Stimulated activated CD4-positive, alpha-beta T cell treated with anti-CD3 and anti-CD28 coated beads, Interleukin-1b, Interleukin-23, amount 100 ng/mL, for 24 hours (primary cell): ENCODE data around the gene ANKRD63.

Source experiments
- DNase-seq, 4 experiments: peaks; one replicate each; pipeline ENCODE4 v3.0.0-alpha.2; 2020; ENCODE audit warnings: low read depth in 4 of 4, low spot score in 1 of 4

The ANKRD63 gene

GRCh38 chr15:40258544-40258943 is 24.3 kb downstream of the ANKRD63 start:
- DNase-seq = no peak

- no peak for DNase-seq
Measured at GRCh38 chr15:40257656-40258450, 25.0 kb downstream of the ANKRD63 start.

- DNase-seq = no peak
Measured at GRCh38 chr15:40256638-40257235, 26.1 kb downstream of the ANKRD63 start.

DNA sequence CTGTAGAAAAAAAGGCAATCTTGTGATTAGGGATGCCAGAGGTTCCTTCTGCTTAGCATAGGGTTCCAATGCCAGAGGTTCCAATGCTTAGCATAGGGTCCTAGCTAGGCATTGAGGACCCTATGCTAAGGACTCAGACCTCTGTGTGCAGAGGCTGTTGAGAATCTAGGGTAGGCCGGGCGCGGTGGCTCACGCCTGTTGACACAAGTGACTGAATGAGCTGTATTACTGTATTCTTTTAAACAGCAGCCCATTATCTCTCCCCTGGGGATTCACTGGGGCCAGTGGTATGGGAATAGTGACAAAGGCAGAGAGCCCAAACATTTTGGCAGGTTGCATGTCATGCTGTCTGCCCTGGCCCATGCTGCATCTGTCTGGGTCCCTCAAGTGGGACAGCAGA is 27.8 kb downstream of the ANKRD63 start:
- no peak for DNase-seq

DNA sequence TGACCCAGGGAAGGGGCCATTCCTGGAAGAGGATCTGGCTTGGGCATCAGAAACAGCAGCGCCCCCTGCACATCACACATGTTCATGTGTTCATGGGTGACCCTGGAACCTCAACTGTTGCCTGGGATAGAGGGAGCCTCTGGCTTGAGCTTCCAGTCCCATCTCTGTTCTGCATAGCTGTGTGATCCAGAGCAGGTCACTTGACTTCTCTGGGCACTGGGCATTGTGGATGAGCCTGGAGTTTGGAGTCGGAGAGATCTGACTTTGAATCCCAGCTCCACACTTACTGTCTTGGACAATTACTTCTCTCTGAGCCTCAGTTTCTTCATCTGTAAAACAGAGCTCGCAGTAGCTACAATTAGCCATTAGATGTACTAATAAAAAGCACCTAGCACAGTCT is 28.4 kb downstream of the ANKRD63 start:
- no peak for DNase-seq

- DNase-seq = no peak
Measured at GRCh38 chr15:40253167-40253790, 29.6 kb downstream of the ANKRD63 start.

DNA sequence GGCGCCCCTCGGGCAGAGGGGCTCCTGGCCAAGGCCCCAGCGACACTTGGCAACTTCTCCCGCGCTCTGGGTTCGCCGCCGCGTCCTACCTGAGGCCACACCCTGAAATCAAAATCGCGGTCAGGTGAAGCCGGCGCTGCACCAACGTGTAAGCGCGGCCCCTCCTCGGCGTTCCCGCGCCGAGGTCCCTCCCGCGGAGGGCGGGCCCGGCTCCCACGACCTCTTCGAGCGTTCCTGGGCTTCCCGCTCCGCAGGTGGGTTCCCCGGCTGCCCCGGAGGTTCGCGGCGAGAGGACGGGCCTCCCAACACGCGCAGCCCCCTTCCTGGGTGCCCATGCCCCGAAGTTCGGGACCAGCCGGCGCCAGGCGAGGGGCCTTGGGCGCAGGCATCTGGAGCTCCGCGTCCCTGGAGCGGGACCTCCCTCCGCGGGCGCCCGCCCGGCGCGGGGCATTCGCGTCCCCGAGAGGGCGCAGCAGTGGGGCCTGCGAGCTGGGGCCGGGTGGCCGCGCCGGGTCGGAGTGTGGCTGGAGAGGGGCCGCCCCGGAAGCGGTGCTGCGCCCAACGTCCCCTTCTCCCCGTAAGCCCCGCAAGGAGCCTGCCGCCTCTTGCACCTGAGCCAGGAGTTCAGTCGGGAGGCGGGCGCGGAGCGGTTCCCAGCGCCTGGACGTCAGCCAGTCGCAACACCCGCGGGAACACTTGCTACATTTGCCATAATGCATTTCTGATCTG is 30.3 kb downstream of the ANKRD63 start:
- no peak for DNase-seq

DNA sequence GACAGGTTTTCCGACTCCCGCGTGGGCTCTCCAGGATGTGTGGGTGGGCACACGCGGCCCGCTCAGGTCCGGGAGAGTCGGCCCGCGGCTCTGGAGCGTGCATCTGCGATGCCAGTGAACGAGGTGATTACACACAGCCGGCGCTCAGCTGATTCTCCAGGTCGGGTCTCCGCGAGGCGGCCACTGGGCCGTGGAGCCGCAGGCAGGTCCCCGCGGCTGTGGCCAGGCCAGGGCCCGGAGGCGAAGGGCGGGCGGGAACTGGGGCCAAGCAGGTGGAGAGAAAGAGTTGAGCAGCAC is 30.8 kb downstream of the ANKRD63 start:
- DNase-seq = no peak

- DNase-seq = no peak
Measured at GRCh38 chr15:40251486-40252140, 31.3 kb downstream of the ANKRD63 start.

GRCh38 chr15:40250771-40251483 is 31.9 kb downstream of the ANKRD63 start:
- no peak for DNase-seq

DNA sequence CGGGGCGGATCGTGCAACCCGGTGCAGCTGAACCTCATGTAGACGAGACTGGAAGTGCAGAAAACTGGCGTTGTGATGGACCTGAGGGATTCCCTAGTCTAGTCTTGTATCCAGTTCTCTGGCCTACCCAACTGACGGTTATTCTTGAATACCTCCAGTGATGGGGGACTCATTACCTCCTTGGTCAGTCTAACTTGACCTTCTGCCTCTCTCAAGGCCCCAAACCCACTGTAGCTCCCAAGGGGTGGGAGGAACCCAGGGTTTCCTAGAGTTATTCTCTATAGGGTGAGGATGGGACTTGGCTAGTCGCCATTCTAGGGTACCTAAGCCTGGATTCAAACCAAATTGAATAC is 32.6 kb downstream of the ANKRD63 start:
- DNase-seq = no peak

DNA sequence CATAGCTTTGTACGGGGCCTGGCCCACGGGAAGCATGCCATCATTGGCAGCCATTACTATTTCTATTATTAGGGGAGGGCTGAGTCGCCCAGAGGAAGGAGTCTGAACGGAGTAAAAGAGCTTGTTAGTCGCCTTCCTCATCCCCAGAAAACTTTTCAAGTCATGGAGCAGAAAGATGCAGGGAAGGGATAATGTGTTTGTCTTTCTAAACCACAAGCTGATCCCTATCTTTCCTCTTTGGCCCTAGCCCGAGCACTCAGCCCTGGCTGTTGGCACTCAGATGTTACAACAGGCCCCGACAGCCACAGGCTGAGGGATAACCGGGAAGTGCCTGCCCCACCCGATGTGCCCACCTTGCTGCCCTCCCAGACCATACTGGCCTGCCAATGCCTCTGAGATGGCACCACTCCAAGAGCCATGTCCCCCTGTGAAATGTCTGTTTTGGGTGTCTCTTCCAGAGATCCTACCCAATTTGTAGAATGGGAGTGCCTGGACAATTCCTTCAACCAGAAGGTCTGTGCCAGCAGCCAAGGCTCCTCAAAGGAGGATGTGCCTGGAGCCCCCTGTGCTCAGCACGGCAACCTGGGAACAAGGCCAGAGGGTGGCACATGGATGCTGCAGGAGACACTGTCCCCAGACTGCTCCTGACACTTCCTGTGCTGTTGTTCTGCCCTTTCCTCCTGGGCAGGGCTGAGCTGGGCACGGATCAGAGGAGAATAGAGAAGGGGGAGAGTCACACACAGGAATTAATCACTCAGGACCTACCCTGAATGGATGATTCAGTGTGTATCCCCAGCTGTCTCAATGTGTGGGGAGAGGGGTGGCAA is 33.2 kb downstream of the ANKRD63 start:
- no peak for DNase-seq

GRCh38 chr15:40248006-40248783 is 34.7 kb downstream of the ANKRD63 start:
- DNase-seq = no peak

DNA sequence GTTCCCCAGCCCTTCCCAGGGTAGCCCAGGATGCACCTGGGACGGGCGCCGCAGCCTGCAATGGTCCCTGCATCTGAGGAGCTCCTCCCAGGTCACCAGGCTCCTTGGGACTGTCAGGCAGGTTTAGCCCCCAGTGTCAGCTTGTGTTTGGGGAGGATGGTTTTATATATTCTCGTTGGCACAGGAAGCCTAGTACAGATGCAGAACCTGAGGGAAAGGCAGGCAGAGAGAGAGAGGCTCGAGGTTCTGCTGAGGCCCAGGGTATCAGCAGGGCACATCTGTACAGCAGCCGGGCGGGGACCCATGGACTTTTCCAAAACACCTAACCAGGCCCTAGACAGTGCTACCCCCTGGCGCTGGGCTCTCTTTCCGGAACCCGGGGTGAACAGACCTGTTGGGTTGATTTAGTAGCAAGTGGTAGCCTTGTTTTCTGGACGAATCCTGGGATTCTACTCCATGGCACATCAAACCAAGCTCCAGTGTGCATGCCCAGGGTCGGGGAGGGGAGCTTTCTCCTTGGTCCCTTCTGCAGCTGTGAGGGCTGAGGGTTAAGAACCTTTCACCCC is 35.4 kb downstream of the ANKRD63 start:
- no peak for DNase-seq

- no peak for DNase-seq
Measured at GRCh38 chr15:40246496-40247280, 36.2 kb downstream of the ANKRD63 start.

DNA sequence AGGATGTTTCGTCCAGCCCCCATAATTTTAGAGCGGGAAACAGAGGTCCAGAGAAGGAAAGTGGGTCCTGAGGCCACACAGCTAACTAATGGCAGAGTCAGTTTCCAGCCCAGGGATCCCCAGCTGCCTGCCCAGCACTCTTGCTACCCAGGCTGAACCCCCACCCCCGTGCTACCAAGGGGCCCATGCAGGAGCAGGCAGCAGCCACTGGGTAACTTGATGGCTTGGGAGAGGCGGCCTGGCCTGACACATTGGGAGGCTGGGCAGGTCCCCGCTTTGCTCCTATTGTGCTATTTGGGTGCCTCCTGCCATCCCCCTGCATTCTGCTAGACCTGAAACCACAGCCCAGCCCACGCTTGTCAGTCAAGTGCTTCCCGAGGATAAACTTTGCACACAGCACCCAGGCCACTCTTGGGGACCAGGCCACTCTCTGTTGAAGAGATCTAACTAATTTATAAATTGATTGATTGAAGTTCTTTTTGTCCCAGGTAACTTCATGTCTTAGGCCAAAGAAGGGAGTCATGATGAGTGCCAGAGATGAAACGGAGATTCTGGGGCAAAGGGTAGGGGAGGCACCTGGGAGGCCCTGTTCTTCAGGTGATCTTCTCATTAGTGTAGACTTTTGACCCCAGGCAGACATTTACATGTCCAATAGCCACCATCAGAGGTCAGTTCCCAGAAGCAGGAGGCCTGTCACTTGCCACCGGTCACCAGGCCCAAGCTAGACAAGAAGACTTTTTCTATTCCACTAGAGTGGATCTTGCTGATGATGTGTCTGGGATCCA is 37.0 kb downstream of the ANKRD63 start:
- no peak for DNase-seq

- DNase-seq = no peak
Measured at GRCh38 chr15:40244961-40245523, 37.8 kb downstream of the ANKRD63 start.
